ENCODE results near the gene FLNB. TPM values are rescaled to one million over a fixed set of nuclear protein-coding genes. Genes with fewer than 3 reads are reported as not detected.

The FLNB gene
- total RNA-seq, 1 experiment from 2014 or later, result 83.4 TPM

GRCh38 chr3:58106061-58106460 lies 97.8 kb downstream of the FLNB start:
- peaks cover 27 to 86% (median 80%) of the 10 kb centered on the region in 3 experiments for H3K36me3 Mint-ChIP-seq (ENCODE audit: insufficient read depth in 1 of 3, low read depth in 3 of 3)
- WGBS (ENCODE audit: extremely low coverage, insufficient read length, low lambda C conversion rate), result no CpG with 5 or more reads among the region's 2 CpGs

More at GRCh38 chr3:58106061-58106460, 97.8 kb downstream of the FLNB start:
- Mint-ChIP-seq H3K4me3 (no peak overlapping the region), H3K27ac (no peak overlapping the region), H3K4me1 (no peaks in the 10 kb centered on the region), H3K9me3 (no peaks in the 10 kb centered on the region), H3K27me3 (ENCODE audit: low read depth) (no peaks in the 10 kb centered on the region)
- Histone ChIP-seq H3K4ac (ENCODE audit: low read depth, low read length) (no peak overlapping the region), H3K27me3 (ENCODE audit: insufficient read depth, low read length) (no peaks in the 10 kb centered on the region), H3K23me2 (ENCODE audit: insufficient read length, low read depth, low read length, poor library complexity, severe bottlenecking) (no peaks in the 10 kb centered on the region), H4K91ac (ENCODE audit: insufficient read length, low read depth, low read length) (no peak overlapping the region), H2BK5ac (ENCODE audit: insufficient read length, low read length) (no peak overlapping the region), H2BK12ac (ENCODE audit: insufficient read length, low read depth, low read length) (no peak overlapping the region), H3K27ac (ENCODE audit: insufficient read length, low read depth, low read length) (no peak overlapping the region), H2BK20ac (ENCODE audit: low read depth, low read length, poor library complexity, severe bottlenecking) (no peak overlapping the region), H3K4me1 (ENCODE audit: insufficient read depth, low read length) (no peaks in the 10 kb centered on the region), H3K79me1 (ENCODE audit: insufficient read depth, low read depth, low read length, poor library complexity, severe bottlenecking) (no peaks in the 10 kb centered on the region), H3K56ac (ENCODE audit: insufficient read length, low read depth, low read length) (no peak overlapping the region), H3K4me2 (ENCODE audit: insufficient read depth, insufficient read length, low read length) (no peak overlapping the region), H3K14ac (ENCODE audit: insufficient read depth, low read length) (no peak overlapping the region), H2AK5ac (ENCODE audit: insufficient read length, low read length) (no peak overlapping the region), H4K5ac (ENCODE audit: insufficient read length, low read depth, low read length) (no peak overlapping the region), H3K9me3 (ENCODE audit: control insufficient read depth, low read depth, low read length) (no peaks in the 10 kb centered on the region), H4K8ac (replicated peaks; ENCODE audit: insufficient read length, low read depth, low read length) (no peak overlapping the region), H4K20me1 (ENCODE audit: control insufficient read depth, insufficient read depth, insufficient read length) (no peaks in the 10 kb centered on the region), H2BK15ac (ENCODE audit: low read depth, low read length) (no peak overlapping the region), H3K18ac (ENCODE audit: insufficient read length, low read depth, low read length) (no peak overlapping the region), H2AFZ (ENCODE audit: low read length) (no peak overlapping the region), H3K23ac (ENCODE audit: insufficient read length, low read depth, low read length) (no peak overlapping the region), H2BK120ac (ENCODE audit: low read depth, low read length, poor library complexity, severe bottlenecking) (no peak overlapping the region), H3K79me2 (ENCODE audit: insufficient read depth, low read length) (no peaks in the 10 kb centered on the region), H3T11ph (ENCODE audit: low read length) (no peak overlapping the region), H3K9ac (ENCODE audit: extremely low read depth, insufficient read length, low read length) (no peak overlapping the region)
- TF ChIP-seq CTCF (conservative IDR thresholded peaks at IDR 0.05), result no peak
- no peak for DNase-seq

Data from H9 (cell line).